Ovary (tissue), 3 donors: Measurements from ENCODE around the gene ZMIZ1.

ENCODE experiments used
- CTCF ChIP-seq, 3 donors: fragments of 450-650 bp in 2 of 3; fragments of 200-600 bp in 1 of 3; IDR thresholded peaks; one replicate each; pipeline versions ENCODE4 v1.5.1 to v1.8.0; 2016 to 2022; ENCODE audit warnings: antibody characterized with exemption in 3 of 3, mild to moderate bottlenecking in 1 of 3
- EP300 ChIP-seq: sonication (generic); formaldehyde crosslinking; IDR thresholded peaks from one replicate; pipeline ENCODE4 v1.6.1; 2017; ENCODE audit warnings: antibody characterized with exemption
- POLR2A ChIP-seq: fragments of 450-650 bp; IDR thresholded peaks from one replicate; pipeline ENCODE4 v1.6.1; 2017; ENCODE audit warnings: antibody characterized with exemption, mild to moderate bottlenecking, moderate library complexity
- donor health status: DM: no; HTN: no; CAD: no.

- TF ChIP-seq CTCF (IDR thresholded peaks at IDR 0.05) (no peak), EP300 (no peak), POLR2A (no peak)
Measured at GRCh38 chr10:79019441-79020014, 49.2 kb upstream of the ZMIZ1 start.
